NCI-H146 (cell line): ENCODE measurements around the gene SLC9C1.
A peak's percentile ranks its signal among the peaks of the same experiment; 100 is the strongest.

Experiments used
- DNase-seq: peaks from one replicate; lab custom pipeline; 2025; lab: John Stamatoyannopoulos, UW

Gene SLC9C1

GRCh38 chr3:112306825-112307224 lies 12.8 kb upstream of the SLC9C1 start:
- DNase-seq = no peak

- peak; percentile 36 for DNase-seq
These were observed 10.6 kb upstream of the SLC9C1 start for GRCh38 chr3:112304611-112305010.

GRCh38 chr3:112303764-112304325 lies 9.8 kb upstream of the SLC9C1 start:
- peak; percentile 58 for DNase-seq

- DNase-seq = no peak
These were observed 9.1 kb upstream of the SLC9C1 start for GRCh38 chr3:112302881-112303763.

GRCh38 chr3:112302150-112302830 lies 8.3 kb upstream of the SLC9C1 start:
- DNase-seq = peak; percentile 37

- no peak for DNase-seq
These were observed 4.8 kb upstream of the SLC9C1 start for GRCh38 chr3:112298781-112299180.

- DNase-seq = no peak
These were observed 3.7 kb upstream of the SLC9C1 start for GRCh38 chr3:112297714-112298113.

DNA sequence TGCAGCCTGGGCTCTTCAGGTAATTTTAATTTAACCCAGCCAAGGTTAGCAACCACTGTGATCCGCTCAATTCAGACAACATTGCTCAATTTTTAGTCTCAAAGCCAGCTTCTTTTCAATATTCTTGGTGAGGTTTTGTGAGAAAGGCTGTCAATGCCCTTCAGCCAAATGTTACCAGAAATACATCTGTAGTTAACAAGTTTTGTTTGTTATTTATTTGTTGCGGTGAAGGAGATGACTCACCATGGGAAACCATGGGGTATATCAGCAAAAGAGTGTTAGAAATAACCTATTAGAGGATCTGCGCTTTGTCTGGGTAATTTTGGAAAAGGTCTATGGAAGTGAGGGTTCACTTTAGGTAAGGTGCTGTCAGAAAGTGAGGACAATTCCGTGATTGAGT lies 5.0 kb downstream of the SLC9C1 start:
- DNase-seq = no peak

- no peak for DNase-seq
These were observed 13.8 kb downstream of the SLC9C1 start for GRCh38 chr3:112280266-112280665.

DNA sequence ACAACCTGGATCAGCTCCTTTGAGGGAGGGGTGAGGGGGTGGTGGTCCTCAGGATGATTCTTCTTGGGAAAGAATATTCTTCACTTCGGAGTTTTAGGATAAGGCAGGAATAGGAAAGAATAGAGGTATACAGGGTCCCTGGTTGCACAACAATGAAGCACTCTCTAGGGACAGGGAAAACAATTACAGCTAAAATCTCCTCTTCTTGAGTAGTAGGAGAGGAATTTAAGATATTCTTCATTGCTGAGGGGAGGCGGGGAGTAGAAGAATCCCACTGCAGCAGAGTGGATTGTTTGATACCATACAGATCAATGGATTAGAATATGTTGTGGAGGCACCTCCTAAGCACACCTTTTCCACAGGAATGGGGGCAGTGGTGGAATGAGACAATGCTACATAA lies 20.5 kb downstream of the SLC9C1 start:
- DNase-seq = no peak

DNA sequence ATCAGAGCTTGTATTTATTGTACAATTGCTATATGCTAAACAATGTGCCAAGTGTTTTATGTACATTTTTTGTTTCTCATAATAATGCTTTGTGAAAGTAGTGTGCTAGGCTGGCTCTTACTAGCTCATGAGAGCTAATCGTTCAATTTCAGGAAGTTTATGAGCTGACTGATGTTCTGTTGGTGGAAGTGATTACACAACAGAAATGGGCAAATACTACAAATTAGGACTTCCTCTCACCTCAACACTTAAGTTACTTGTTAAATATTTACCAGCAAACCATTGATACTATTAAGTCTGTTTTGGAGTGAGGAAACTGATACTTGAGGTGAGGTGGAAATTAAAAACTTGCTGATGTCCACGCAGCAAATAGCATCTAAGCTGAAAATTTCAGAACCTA lies 32.3 kb downstream of the SLC9C1 start:
- no peak for DNase-seq

DNA sequence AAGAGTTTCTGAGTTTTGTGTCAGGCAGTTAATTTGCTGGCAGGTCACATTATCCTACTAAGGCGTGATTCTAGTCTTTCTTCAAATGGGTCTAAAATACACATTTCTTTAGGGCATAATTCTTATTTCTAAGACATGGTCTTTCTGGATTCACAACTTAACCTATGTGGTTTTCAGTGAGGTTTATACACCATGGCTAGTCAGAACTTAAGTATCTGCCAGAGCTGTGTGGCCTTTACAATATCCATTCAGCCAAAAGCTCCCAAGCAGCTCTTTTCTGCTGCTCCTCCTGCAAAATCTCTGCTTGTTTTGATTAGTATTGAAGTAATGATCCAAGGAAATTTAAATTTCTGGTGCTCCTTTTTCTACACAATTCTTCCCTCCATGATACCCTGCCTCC lies 33.5 kb downstream of the SLC9C1 start:
- DNase-seq = no peak

DNA sequence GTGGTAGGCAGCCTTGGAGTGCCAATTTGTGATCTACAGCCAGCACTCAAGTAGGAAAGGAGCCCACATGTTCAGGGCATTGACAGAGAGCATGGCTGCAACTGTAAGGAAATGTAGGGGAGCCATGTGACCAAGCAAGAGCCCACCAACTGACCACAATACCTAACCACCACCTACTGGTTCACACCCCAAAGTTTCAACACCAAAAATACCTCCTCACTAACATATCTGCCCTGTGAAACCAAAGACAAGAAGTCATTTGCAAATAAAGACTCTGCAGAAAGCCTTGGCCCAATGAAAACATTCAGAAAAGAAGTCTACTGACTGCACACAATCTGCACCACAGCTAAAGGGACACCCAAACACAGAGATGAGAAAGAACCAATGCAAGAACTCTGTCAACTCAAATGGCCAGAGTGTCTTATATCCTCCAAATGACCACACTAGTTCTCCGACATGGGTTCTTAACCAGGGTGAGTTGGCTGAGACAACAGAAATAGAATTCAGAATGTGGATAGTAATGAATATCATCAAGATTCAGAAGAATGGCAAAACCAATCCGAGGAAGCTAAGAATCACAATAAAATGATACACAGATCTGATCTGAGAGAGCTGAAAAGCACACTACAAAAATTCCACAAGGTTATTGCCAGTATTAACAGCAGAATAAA lies 40.6 kb downstream of the SLC9C1 start:
- no peak for DNase-seq

- DNase-seq = no peak
These were observed 46.1 kb downstream of the SLC9C1 start for GRCh38 chr3:112247900-112248299.

DNA sequence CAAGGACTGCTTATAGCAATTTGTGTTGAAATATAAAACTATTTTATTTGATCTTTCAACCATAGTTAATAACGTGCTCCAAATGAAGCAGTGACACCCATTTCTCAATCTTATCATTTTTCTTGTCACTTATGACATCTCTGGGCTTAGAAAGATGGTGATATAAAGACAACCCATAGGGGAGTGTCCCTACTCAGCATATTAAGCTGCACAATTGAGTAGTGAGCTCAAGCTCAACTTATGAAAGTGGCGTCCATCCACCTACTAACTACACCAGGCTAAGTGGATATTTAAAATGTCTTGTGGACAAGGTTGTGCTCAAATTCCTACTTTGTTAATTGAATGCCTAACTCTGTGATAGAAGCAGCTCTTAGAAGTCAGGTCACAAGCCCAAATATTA lies 46.7 kb downstream of the SLC9C1 start:
- no peak for DNase-seq

- DNase-seq = no peak
These were observed 60.9 kb downstream of the SLC9C1 start for GRCh38 chr3:112233083-112233482.

DNA sequence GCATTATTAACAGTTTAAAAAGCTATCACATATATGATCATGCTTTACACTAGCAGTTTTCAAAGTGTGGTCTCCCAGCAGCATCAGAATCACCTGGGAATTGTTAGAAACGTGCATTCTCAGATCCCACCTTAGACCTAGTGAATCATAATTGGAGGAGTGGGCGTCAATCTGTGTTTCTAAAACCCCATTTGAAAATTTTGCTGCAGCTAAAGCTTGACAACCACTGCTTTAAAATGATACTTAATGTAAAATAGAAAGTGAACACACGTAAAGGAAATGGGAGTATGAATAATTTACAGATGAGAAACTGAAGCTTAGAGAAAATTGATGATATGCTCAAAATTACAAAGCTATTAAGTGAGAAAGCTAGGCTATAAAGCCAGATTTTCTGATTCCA lies 62.3 kb downstream of the SLC9C1 start:
- DNase-seq = no peak

DNA sequence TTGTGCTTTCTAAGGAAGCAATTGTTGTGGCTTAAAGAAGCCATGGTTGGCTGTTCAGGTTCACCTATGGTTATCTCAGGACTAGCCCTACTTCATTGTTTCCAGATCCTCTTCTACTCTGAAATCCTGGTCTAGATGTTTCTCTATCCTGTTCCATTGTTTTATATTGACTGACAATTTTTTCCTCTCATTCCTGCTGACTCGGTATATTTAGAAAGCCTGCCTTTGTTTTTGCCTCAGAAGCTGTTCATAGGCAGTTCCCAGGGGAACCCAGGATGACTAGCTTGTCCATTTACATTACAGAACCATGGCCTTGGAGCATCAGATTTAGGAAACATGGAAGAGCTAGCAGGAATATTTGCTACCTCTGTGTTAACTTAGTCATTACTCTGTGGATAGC lies 64.0 kb downstream of the SLC9C1 start:
- no peak for DNase-seq

GRCh38 chr3:112228786-112229185 lies 65.2 kb downstream of the SLC9C1 start:
- DNase-seq = no peak

DNA sequence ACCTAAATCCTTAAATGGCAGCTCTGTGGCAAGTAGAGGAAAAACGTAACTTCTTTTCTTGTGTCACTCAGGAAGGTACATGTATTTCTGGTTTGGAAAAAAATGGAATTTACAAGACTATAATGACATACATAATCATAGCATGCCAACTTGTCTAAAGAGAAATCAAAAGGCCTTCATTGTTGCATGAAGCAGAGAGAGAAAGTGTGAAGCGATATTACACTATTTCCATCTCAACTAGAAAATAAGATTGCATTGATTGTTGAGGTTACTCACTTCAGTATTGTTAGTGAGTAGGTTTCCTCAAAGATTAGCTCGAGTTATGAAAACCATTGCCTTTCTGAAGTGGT lies 93.7 kb downstream of the SLC9C1 start:
- DNase-seq = no peak

GRCh38 chr3:112199622-112200316 lies 94.2 kb downstream of the SLC9C1 start:
- no peak for DNase-seq

DNA sequence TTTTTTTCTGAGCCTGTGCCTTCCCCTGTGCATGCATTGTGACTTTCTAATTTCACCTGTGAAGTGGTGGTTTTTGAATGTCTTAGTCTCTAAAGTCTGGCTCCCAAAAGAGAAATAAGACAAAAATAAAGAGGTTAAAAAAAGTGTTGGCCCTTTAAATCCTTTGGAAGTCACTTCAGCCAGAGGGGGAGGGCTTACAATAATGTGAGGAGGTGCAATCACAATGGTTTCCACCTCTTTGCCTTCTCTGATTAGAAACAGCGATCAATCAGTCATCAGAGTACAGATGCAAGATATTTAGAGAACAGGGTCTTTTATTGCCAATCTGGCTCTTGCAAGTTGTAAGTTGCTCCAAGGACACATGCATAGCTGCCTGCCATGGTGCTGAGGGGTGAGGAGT lies 96.9 kb downstream of the SLC9C1 start:
- DNase-seq = no peak
